ENCODE data around the gene ERN1.

DNA sequence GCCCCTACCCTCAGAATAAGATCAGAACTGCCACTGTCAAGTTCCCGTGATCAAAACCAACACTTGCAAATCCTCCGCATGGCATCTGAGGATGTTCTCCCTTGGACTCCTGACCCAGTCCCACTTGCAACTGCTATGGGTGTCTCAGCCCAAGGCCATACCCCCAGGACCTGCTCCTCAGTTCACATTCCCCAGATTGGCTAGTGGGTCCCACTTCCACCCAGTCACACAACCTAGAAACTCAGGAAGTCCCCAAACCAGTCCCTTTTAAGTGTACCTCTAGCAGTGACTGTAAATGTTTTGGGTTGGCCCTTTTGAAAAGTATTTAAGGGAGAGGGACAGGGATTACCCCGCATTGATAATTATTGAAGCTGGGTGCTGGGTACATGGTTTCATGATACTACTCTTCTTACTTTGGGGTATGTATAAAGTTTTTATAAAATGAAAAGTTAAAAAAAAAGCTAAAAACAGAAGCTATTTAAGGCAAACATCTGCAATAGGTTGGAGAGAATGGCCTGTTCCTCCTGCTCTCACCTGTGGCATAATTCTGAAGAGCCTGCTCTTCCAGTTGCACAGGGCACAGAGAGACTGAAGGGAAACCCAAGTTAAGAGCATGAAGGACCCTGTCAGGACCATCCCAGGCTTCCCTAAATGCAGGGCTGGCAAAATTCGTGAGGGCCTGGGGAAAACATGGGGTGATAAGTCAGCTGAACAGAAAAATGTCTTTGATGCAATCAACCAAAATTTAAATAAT, 42.5 kb downstream of the ERN1 start:
- TF ChIP-seq, protein P1, sequence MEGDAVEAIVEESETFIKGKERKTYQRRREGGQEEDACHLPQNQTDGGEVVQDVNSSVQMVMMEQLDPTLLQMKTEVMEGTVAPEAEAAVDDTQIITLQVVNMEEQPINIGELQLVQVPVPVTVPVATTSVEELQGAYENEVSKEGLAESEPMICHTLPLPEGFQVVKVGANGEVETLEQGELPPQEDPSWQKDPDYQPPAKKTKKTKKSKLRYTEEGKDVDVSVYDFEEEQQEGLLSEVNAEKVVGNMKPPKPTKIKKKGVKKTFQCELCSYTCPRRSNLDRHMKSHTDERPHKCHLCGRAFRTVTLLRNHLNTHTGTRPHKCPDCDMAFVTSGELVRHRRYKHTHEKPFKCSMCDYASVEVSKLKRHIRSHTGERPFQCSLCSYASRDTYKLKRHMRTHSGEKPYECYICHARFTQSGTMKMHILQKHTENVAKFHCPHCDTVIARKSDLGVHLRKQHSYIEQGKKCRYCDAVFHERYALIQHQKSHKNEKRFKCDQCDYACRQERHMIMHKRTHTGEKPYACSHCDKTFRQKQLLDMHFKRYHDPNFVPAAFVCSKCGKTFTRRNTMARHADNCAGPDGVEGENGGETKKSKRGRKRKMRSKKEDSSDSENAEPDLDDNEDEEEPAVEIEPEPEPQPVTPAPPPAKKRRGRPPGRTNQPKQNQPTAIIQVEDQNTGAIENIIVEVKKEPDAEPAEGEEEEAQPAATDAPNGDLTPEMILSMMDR (IDR thresholded peaks at IDR 0.05; ENCODE audit: low read length), result no peak
- TF ChIP-seq EZH2phosphoT487 (IDR thresholded peaks at IDR 0.05; ENCODE audit: low read length), result no peak
